ELF-1 (cell line): ENCODE results near the gene HGS.
"Not testable (repeated sequence)": the region's sequence is repeated elsewhere in the genome, so short reads cannot be mapped to it uniquely, and the experiment has no call there.

Experiments
- DNase-seq: peaks from one replicate; pipeline ENCODE4 v3.0.0-alpha.2; 2016; ENCODE audit warnings: low read depth, low spot score

HGS gene

DNA sequence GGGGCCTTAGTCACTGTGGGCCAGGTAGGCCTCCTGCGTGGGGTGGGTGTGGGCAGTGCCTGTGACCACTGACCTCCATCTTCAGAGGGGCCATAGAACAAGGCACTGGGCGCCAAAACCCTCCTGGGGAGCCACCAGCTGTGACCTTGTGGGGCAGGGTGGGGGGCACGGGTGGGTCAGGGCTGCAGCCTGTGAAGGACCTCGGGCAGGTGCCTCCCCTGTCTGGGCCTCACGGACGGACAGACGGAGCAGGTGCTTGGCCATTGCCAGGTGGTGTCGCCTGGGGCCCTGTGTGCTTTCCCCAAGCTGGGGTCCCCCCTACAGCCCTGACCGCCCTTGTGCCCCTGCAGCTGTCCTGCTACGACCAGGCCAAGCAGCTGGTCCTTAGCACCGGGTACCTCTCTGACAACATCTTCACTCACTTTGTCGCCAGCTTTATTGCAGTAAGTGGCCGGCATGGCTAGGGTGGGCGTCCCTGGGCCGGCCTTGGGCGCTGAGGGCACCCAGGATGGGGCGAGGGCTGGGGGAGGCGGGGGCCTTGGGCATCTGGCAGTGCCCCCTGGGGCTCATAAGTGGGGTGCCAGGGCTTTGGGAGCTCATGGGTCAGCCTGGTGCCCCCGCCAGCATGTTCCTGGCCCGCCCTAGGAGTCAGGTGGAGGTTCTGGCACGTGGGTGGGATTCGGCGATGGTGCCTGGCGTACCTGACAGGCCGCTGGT, 33.4 kb downstream of the HGS start:
- DNase-seq: no peak

DNA sequence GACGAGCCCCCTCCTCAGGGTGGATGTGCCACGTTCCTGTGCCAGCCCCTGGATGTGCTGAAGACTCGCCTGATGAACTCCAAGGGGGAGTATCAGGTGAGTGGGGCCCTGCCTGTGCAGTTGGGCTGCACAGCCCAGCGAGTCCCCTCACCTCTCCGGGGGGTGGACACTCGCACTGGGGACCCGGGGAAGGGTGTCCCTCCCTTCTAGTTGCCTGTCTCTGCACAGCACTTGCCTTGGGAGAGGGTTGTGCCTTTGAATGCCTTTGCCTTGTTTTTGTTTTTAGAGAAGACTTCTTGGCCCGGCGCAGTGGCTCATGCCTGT, 33.9 kb downstream of the HGS start:
- no peak for DNase-seq

GRCh38 chr17:81719410-81720266, 35.8 kb downstream of the HGS start:
- no peak for DNase-seq

- DNase-seq: no peak
Observed at GRCh38 chr17:81720267-81721071, 36.7 kb downstream of the HGS start.

GRCh38 chr17:81722184-81723120, 38.6 kb downstream of the HGS start:
- DNase-seq: no peak

DNA sequence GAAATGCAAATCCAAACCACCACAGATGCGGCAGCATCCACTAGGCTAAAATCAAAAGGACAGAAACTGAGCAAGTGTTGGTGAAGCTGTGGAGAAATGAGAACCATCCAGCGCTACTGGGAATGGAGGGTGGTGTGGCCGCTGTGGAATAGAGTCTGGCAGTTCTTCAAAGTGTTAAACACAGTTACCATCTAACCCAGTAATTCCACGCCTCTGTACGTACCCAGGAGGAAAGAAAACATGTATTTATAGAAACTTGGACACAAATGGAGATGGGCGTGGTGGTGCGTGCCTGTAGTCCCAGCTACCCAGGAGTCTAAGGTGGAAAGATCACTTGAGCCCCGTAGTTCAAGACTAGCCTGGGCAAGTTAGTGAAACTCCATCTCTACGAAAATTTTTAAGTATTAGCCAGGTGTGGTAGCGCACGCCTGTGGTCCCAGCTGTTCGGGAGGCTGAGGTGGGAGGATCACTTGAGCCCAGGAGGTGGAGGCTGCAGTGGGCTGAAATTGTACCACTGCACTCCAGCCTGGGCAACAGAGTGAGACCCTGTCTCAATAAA, 39.9 kb downstream of the HGS start:
- DNase-seq: no peak

GRCh38 chr17:81725439-81725838, 41.6 kb downstream of the HGS start:
- DNase-seq: no peak

DNA sequence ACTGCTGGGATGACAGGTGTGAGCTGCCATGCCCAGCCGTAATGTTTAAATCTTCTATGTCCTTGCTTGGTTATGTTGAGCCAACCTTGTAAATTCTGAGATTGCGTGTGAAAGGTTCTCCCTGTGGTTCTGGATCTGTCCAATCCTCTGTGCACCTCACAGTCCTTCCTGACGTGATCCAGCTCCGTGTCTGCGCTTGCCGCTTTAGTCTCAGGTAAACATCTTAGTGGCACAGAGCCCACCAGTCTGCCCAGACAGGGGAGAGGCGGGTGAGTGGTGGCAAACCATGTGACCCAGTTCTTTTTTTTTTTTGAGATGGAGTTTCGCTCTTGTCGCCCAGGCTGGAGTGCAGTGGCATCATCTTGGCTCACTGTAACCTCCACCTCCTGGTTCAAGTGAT, 42.2 kb downstream of the HGS start:
- DNase-seq: no peak

DNA sequence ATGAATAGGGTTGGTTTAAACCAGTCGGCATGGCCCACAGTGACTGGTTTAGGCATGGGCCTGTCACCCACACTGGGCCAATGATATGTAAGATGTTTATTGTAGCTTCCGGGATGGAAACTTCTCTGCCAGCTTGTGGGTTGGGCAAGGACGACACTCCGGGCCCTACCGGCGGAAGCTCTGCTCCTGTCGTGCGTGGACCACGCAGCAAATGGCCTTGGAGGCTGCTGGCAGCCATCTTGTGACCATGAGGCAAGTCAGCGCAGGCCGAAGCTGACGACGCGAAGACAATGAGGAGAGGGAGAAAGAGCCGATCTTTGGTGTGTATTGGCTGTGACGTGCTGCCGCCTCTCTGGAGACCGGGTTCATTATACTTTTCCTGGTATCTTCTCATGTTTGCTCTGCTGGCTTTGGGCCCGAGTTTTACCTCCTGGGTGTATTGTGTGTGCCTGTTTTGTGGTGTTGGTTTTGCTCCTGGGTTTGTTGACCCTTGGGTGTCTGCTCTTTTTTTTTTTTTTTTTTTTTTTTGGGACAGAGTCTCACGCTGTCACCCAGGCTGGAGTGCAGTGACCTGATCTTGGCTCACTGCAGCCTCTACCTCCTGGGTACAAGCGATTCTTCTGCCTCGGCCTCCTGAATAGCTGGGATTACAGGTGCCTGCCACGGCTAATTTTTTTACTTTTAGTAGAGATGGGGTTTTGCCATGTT, 43.7 kb downstream of the HGS start:
- DNase-seq: no peak

DNA sequence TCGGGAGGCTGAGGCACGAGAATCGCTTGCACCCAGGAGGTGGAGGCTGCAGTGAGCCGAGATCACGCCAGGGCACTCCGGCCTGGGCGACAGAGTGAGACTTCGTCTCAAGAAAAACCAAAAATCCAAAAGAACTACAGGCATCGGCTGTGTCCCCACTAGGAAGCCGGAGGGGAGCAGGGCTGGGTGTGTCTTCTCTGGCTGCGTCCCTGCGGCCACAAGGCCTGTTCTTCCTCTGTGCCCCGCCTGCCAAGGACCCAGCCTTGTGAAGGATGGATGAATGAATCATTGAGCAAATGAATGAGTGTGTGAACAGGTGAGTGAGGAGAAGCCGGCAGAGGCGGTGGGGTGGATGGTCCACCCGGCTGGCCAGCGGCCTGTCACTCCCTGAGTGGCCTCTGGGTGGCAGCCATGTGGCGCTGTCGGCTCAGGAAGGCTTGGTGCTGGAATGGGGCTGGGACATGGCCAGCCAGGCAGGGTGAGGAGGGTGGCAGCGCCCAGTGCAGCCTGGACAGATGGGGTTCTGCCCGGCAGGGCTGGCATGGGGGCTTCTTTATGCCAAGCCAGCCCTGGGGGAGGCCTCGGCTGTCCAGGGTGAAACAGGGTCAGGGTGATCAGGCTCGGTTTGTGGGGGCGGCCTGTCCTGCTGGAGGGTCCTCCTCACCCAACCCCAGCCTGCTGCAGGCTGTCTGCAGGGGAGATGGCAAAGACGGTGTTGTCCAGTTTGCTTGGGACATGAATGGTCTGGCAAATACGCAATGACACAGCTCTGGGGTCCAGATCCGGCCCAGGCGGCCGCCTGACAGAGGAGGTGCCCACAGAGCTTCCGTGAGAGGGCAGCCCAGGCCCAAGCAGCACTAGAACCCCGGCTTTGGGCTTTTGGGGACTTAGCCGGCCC, 49.9 kb downstream of the HGS start:
- peak; percentile 87 for DNase-seq

DNA sequence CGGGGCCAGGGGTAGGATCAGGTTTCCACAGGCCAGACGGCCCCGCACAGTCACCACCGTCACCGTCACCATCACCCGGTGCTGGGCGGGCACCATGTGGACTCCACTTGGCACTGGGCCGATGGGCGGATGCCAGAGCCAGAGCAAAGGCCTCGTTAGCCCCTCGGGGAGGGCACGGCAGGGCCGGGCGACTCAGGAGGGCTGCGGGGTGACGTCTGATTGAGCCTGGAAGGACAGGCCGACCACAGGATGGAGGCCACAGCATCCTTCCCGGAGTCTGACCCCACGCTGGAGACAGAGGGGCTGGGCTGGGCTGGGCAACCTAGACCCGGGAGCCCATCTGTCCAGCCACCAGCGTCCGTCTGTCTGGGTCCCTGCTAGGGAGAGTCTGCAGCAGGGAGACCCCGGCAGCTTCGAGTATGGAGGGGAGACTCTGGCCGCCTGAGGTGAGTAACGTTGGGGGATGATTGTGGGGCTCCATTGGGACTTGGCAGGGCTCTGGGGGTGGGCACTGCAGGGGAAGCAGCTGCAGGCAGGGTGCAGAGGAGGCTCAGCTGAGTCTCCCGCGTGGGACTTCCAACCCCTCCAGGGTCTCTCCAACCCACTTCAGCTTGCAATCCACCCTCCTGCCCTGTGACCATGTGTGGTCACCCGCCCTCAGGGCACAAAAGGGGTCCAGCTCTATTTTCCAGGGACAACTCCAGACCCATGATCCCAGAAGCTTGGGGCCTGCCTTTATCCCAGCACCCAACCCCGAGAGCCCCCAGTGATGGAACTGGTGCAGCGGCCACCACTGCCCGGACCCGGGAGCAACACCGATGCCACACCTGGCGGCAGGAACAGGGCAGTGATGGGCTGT, 50.8 kb downstream of the HGS start:
- DNase-seq: no peak

- DNase-seq: peak; percentile 54
Observed at GRCh38 chr17:81735264-81736102, 51.7 kb downstream of the HGS start.

- DNase-seq: no peak
Observed at GRCh38 chr17:81737947-81738800, 54.4 kb downstream of the HGS start.

- no peak for DNase-seq
Observed at GRCh38 chr17:81738801-81739393, 55.1 kb downstream of the HGS start.

- DNase-seq: not testable (repeated sequence)
Observed at GRCh38 chr17:81739593-81739992, 55.8 kb downstream of the HGS start.

- no peak for DNase-seq
Observed at GRCh38 chr17:81740395-81740961, 56.7 kb downstream of the HGS start.
